ENCODE measurements around the gene NBEAL2. TPM values are rescaled to one million over a fixed set of nuclear protein-coding genes. Genes with fewer than 3 reads are reported as not detected.

Gene NBEAL2
- total RNA-seq, 4 donors from 2014 or later: 12.3 to 23.2 (median 20.4) TPM

GRCh38 chr3:47006145-47006651 is 26.7 kb downstream of the NBEAL2 start:
- TF ChIP-seq POLR2A (IDR thresholded peaks at IDR 0.05) (no peak), CTCF (IDR thresholded peaks at IDR 0.05) (no peak), EP300 (IDR thresholded peaks at IDR 0.05) (no peak), POLR2AphosphoS5 (IDR thresholded peaks at IDR 0.05) (no peak)
- Histone ChIP-seq H3K4me1 (peaks cover 0 to 17% (median 8%) of the 10 kb centered on the region in 3 donors), H3K4me3 (no peak overlapping the region), H3K9me3 (no peaks in the 10 kb centered on the region), H3K27ac (no peak overlapping the region), H3K27me3 (no peaks in the 10 kb centered on the region), H3K36me3 (peaks cover 0 to 54% of the 10 kb centered on the region in 2 donors)
- no peak for ATAC-seq
- WGBS, 2 donors (ENCODE audit: low coverage in 1 of 2): 80 to 93% methylated on average over 2 to 9 of the region's 9 CpGs

- no peak overlapping the region for H3K27ac ChIP-seq
- H3K4me1 ChIP-seq: peaks cover 0 to 17% (median 8%) of the 10 kb centered on the region in 3 donors
- H3K4me3 ChIP-seq: no peak overlapping the region
- WGBS, 2 donors (ENCODE audit: low coverage in 1 of 2): no CpG with 5 or more reads among the region's 3 CpGs
- H3K9me3 ChIP-seq: no peaks in the 10 kb centered on the region
- no peak for TF ChIP-seq CTCF (IDR thresholded peaks at IDR 0.05)
- TF ChIP-seq POLR2A (IDR thresholded peaks at IDR 0.05): no peak
- no peak for TF ChIP-seq EP300 (IDR thresholded peaks at IDR 0.05)
- TF ChIP-seq POLR2AphosphoS5 (IDR thresholded peaks at IDR 0.05): no peak
- H3K27me3 ChIP-seq: no peaks in the 10 kb centered on the region
- no peak for ATAC-seq
- peaks cover 0 to 46% of the 10 kb centered on the region in 2 donors for H3K36me3 ChIP-seq
Measured at GRCh38 chr3:47007001-47007400, 27.5 kb downstream of the NBEAL2 start.

- peaks cover 0 to 17% (median 8%) of the 10 kb centered on the region in 3 donors for H3K4me1 ChIP-seq
- no peak for ATAC-seq
- H3K36me3 ChIP-seq: peaks cover 0 to 43% of the 10 kb centered on the region in 2 donors
- TF ChIP-seq EP300 (IDR thresholded peaks at IDR 0.05) (no peak), CTCF (IDR thresholded peaks at IDR 0.05) (no peak), POLR2AphosphoS5 (IDR thresholded peaks at IDR 0.05) (no peak)
- no peaks in the 10 kb centered on the region for H3K9me3 ChIP-seq
- no peaks in the 10 kb centered on the region for H3K27me3 ChIP-seq
- no CpG with 5 or more reads among the region's 16 CpGs for WGBS, 2 donors (ENCODE audit: low coverage in 1 of 2)
- no peak overlapping the region for H3K27ac ChIP-seq
- H3K4me3 ChIP-seq: no peak overlapping the region
Measured at GRCh38 chr3:47007482-47008233, 28.2 kb downstream of the NBEAL2 start.

- TF ChIP-seq CTCF (IDR thresholded peaks at IDR 0.05) (no peak), EP300 (IDR thresholded peaks at IDR 0.05) (no peak), POLR2A (IDR thresholded peaks at IDR 0.05) (no peak), POLR2AphosphoS5 (IDR thresholded peaks at IDR 0.05) (no peak)
- no peak overlapping the region for H3K4me3 ChIP-seq
- H3K27me3 ChIP-seq: no peaks in the 10 kb centered on the region
- H3K4me1 ChIP-seq: peaks cover 0 to 17% (median 8%) of the 10 kb centered on the region in 3 donors
- peaks cover 0 to 43% of the 10 kb centered on the region in 2 donors for H3K36me3 ChIP-seq
- ATAC-seq: no peak
- no peaks in the 10 kb centered on the region for H3K9me3 ChIP-seq
- 90% methylated on average over 2 of the region's 13 CpGs; no CpG with 5 or more reads in 1 of the 2 donors for WGBS, 2 donors (ENCODE audit: low coverage in 1 of 2)
- peak overlapping the region in 1 of 4 donors; percentile 93 for H3K27ac ChIP-seq
Measured at GRCh38 chr3:47008234-47008796, 28.8 kb downstream of the NBEAL2 start.
